NB4 (cell line): ENCODE results near the gene KRT4.

Source experiments
- CTCF ChIP-seq: IDR thresholded peaks from one replicate; pipeline ENCODE4 v1.5.1; 2012; ENCODE audit warnings: low read depth, low read length
- MYC ChIP-seq: IDR thresholded peaks from 2 replicates; pipeline ENCODE4 v1.6.1; 2011; ENCODE audit warnings: low read depth, low read length
- POLR2A ChIP-seq: IDR thresholded peaks from 2 replicates; pipeline ENCODE4 v1.6.1; 2011; ENCODE audit warnings: mild to moderate bottlenecking; ENCODE audit not compliant: insufficient read length; ENCODE audit errors: extremely low read depth
- TF ChIP-seq, protein P1 (sequence below): IDR thresholded peaks from 2 replicates; pipeline ENCODE4 v1.6.1; 2011; ENCODE audit warnings: low read depth, low read length

DNA sequence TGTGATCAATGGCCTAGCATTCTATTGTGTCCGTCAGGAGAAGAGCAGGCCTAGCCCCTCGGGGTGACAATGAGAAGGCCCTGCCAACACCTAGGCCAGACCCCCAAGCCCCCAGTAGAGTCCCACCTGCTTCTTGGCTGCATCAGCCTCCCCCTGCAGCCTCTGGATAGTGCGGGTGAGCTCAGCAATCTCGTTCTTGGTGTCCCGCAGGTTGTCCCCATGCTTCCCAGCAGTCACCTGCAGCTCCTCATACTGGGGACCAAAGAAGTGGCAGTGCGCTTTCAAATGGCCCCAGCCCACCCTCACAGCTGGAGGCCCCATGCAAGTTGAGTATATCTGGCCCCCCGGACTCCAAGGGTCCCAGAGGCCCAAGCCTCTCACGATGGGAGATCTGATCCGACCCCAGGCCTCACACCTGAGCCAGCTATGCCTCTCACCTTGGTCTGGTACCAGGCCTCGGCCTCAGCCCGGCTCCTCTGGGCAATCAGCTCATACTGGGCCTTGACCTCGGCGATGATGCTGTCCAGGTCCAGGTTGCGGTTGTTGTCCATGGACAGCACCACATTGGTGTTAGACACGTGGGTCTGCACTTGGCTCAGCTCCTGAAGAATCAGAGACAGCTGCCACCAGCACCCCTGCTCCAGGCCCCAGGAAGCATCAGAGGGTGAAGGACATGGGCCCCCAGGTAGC lies 10.0 kb upstream of the KRT4 start:
- no peak for TF ChIP-seq CTCF
- no peak for TF ChIP-seq MYC
- no peak for TF ChIP-seq POLR2A
- TF ChIP-seq, protein P1, sequence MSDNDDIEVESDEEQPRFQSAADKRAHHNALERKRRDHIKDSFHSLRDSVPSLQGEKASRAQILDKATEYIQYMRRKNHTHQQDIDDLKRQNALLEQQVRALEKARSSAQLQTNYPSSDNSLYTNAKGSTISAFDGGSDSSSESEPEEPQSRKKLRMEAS = no peak
